ENCODE data around the gene RBM19.

GRCh38 chr12:113831016-113831415 is 135.1 kb downstream of the RBM19 start:
- TF ChIP-seq ESRRA (IDR thresholded peaks at IDR 0.05; ENCODE audit: borderline replicate concordance, low read length) (no peak), PHF8 (IDR thresholded peaks at IDR 0.05; ENCODE audit: borderline replicate concordance, low read depth) (no peak)

Measured in A549 (cell line).